ENCODE data around the gene CNOT3.
A peak's percentile ranks its signal among the peaks of the same experiment; 100 is the strongest.
"Not testable (repeated sequence)": the region's sequence is repeated elsewhere in the genome, so short reads cannot be mapped to it uniquely, and the experiment has no call there.

The CNOT3 gene

DNA sequence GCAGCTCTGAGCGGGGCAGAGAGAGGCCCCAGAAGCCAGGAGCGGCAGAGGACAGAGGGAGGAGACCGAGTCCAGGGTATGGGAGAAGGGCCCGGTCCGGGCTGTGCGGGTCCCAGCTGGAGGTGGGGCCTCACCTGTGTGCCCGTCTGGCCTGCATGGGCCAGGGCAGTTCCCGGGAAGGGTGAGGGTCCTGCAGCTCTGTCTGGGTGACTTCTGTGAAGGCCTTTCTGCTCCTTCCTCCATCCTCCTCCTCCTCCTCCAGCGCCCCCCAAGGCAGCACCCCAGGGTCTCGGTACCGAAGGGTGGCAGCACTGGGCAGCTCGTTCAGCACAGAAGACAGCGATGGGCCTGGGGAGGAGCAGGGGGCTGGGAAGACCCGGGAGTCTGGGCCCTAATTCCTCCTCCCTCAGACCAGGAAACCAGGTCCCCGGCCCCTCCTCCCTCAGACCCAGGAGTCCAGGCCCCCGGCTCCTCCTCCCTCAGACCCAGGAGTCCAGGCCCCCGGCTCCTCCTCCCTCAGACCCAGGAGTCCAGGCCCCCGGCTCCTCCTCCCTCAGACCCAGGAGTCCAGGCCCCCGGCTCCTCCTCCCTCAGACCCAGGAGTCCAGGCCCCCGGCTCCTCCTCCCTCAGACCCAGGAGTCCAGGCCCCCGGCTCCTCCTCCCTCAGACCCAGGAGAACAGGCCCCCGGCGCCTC lies 34.3 kb downstream of the CNOT3 start:
- DNase-seq (ENCODE audit: low spot score), result peak; percentile 17

DNA sequence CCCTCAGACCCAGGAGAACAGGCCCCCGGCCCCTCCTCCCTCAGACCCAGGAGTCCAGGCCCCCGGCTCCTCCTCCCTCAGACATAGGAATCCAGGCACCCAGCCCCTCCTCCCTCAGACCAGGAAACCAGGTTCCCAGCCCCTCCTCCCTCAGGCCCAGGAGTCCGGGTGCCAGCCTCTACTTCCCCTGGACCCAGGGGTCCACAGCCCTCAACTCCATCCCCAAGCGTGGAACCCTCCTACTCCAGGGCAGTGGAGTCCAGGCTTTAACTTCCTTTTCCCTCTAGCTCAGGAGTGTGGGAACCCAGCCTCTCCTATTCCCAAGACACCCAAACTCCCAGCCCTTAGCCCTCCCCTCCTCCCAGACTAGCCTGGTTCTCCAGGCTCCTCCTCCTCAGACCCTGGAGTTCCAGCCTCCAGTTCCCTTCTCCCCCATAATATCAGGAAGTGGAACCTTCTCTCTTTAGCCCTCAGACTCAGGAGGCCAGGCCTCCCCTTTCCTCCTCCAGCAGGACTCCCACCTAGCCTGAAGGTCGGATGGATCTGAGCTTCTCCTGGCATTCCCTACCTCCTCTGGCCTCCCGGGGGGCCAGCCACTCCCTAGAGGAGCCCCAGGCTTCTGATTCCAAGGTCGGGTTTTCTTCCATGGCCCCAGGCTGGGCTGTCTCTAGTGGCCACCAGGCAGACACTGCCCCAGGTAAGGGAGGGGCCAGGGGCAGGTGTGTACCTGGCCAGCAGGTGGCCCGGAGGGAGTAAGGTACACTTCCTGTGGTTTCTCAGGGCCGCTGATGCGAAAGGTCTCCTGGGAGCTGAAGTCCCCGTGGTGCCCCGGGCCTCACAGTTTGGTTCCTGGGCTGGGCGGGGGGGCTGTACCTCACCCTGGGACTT lies 35.2 kb downstream of the CNOT3 start, which contains the start of gene TMC4:
Gene TMC4, minus strand, starts transcription at position 690 of the 888 bp plus-strand sequence. Its CDS starts 43 bp downstream, at position 647.
- no peak for DNase-seq (ENCODE audit: low spot score)

DNA sequence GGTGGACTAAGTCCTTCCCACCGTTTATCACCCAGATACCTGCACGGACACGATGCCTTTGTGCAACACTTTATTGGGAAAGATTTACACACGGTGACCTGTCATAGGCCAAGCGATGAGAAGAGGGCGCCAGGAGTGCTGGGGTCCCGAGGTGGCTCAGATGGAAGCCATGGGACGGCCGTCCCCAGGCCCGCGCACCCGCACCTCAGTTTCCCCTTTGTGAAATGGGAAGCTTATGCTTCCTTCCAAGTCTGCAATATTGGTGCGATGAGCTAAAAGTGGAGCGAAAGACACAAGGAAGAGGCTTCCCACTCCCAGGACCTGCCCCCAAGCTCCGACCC lies 35.8 kb downstream of the CNOT3 start:
- no peak for DNase-seq (ENCODE audit: low spot score)

DNA sequence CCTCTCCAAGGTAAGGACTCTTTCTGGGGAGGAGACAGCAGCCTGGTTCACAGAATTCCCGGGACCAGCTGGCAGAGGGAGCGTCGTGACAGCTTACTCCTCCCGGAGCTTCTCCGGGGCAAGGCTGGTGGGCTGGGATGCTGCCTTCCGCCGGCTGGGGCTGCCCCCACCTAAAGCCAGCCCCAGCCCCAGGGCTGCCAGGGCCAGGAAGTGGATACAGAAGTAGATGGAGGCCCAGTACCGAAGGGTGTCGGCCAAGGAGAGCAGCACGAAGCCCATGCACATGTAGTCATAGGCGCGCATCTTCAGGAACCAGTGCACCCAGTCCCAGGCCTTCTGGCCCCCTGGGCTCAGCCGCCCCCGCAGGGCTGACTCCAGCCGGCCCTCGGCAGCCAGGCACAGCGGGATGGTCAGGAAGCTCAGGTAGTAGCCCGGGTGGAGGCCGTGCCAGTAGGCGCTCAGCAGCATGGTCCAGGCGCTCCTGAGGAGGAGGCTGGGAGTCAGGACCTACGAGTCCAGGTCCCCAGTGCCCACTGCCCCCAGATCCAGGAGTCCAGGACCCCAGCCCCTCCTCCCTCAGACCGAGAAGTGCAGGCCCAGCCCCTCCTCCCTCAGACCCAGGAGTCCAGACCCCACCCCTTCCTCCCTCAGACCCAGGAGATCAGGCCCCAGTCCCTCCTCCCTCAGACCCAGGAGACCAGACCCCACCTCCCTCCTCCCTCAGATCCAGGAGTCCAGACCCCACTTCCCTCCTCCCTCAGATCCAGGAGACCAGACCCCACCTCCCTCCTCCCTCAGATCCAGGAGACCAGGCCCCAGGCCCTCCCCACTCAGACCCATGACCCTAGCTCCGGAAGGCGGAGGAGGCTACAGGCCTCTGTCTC lies 36.6 kb downstream of the CNOT3 start:
- no peak for DNase-seq (ENCODE audit: low spot score)

DNA sequence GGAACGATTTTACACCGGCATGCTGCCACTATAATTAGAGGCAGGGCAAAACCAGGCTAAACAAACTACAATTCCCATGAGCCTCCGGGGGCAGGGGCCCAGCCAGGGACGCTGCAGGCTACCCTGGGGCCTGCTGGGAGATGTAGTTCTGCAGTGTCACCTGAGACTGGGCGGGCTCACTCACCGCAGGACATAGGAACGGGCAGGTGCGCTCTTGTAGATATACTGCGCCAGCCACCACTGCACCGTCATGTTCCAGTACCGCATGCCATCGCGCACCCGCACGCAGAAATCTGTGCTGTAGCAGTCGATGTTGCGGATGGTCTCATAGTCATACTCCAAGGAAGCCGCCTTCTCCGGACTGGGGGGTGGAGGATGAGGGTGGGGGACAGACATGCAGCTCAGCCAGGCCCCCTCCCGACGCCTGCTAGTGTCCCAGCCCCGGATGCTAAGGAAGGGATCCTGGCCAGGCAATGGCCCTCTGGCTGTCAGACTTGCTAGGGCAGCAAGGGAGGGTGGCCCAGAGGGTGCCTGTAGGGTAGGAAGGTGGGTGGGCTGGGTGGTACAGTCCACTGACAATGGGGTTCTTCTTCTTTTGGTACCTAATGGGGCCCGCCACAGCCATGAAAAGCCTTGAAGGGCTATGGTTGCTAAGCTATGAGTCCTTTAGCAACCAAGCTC lies 41.2 kb downstream of the CNOT3 start:
- DNase-seq (ENCODE audit: low spot score), result peak; percentile 78

DNA sequence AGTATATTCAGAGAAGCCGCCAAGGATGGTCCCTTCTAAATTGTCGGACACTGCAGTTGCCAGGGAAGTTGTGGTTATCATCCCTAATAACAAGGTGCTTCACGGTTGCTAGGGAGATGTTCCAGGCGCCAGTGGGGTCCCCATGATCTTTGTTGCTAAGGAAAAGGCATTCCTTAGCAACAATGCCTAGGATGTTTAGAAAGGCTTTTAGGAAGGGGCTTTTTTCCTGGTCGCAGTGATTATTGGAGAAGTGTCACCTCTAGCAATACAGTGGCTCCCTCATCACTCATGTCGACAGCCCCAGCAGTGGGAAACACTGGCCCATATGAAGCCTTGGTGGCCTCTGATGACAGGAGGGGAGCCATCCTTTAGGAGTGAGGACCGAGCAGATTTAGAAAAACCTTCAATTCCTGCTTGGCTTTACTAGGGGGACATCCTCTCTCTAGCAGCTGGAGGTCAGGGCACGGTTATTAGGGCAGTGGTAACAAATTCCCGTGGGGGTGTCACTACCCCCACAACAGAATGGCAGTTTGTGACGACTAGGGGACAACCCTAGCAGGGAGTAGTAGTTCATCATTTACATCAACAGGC lies 41.8 kb downstream of the CNOT3 start:
- DNase-seq (ENCODE audit: low spot score), result no peak

DNA sequence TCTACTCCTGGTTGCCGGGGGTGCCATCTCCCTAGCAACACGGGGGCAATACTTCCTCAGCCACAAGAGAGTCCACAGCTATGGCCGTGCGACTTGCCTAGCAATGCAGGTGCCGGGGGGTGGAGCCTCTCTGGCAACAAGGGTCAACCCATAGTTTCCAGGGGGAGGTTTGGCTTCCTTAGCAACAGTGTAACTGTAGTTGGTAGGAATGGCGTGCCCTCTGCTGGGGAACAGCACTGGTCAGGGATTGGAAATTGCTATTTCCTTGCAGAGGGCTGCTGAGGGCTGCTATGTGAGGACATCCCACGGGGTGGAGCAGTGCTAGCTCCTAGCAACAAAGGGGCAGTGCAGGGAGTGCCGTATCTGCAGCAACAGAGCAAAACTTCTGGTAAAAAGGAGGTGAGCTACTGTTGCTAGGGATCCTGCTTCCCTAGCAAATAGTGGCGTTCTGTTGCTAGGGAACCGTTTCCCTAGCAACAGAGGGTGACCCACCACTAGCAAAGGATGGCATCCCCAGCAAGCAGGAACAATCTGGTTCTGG lies 42.4 kb downstream of the CNOT3 start:
- DNase-seq (ENCODE audit: low spot score), result no peak

DNA sequence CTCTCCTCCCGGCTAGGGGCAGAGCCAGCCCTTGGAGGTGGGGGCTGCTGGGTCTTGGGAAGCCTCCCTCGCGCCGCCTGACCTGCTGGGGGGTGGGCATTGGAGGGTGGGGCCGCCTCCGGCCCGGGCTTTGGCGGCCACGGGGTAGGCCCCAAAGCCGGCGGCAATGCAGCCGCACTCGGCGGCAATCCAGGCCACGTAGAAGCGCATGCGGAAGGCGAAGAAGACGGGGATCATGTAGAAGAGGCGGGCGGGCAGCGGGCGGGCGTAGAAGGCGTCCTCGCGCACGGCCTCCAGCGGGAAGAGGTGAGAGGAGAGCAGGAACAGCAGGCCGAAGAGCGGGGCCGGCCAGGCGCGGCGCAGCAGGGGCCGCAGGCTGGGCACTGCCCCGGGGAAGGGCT lies 43.1 kb downstream of the CNOT3 start:
- DNase-seq (ENCODE audit: low spot score), result no peak

DNA sequence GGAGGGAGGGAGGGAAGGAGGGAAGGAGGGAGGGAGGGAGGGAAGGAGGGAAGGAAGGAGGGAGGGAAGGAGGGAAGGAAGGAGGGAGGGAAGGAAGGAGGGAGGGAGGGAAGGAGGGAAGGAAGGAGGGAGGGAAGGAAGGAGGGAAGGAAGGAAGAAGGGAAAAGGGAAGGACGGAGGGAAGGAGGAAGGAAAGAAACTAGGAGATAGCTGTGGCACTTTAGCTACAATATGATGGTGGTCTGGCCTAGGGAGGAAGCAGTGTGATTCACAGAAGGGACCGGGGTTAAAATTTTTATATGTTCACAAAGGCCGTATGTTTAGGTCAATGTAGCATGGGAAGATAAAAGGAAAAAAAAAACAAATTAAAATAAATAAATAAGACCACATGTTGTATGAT lies 44.3 kb downstream of the CNOT3 start:
- not testable (repeated sequence) for DNase-seq (ENCODE audit: low spot score)

DNA sequence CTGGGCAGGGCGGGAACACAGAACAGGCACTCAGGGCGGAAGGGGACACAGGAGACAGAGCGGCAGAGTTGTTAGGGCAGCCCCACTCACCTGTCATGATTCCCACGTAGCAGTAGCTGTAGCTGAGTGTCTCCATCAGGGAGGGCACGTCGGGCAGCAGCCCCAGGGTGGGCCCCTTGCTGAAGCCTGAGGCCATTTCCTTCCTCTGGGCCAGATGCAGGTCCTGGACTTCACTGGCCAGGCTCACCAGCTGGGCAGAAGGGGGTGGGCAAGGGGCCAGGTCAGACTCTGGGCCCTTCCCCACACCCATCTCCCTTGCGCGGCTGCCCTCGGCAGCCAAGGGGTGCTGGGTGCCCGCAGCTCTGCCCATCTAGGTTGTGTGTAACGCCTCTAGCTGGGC lies 45.9 kb downstream of the CNOT3 start:
- DNase-seq (ENCODE audit: low spot score), result no peak

DNA sequence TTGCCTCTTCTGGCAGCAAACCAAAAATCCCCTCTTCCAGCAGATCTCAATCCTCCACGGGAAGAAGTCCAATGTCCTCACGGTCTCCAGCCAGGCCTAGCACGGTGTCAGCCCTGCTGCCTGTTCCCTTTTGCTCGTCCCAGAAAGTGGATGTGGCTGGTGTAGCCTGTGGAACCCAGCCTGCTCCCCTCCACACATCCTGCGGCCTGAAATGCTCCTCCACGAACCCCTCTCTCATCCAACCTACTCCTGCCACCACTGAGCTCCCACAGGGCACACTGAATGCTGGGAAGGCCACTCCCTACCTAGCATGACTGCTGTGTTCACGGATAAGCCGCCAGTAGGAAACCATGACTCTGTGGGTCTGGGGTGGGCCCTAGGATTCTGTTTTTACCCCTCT lies 48.8 kb downstream of the CNOT3 start:
- DNase-seq (ENCODE audit: low spot score), result no peak

DNA sequence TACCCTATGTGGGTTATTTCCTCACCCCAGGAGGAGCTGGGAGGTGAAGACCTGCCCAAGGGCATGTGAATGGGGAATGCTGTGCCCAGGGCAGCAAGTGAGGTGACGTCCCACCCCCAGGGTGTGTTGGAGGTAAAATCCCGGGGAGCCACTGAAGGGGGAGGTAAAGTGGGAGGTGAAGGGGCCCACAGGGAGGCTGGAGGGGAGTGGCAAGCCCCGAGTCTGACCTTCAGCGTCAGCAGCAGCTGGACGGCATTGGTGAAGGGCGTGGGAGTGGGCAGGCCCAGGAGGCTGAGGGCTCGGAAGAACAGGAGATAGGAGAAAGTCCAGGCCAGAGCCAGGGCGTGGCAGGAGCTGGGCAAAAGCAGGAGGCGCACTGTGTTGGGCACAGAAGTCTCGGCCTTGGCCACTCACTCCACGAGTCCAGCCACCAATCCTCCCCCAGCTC lies 49.4 kb downstream of the CNOT3 start:
- no peak for DNase-seq (ENCODE audit: low spot score)

DNA sequence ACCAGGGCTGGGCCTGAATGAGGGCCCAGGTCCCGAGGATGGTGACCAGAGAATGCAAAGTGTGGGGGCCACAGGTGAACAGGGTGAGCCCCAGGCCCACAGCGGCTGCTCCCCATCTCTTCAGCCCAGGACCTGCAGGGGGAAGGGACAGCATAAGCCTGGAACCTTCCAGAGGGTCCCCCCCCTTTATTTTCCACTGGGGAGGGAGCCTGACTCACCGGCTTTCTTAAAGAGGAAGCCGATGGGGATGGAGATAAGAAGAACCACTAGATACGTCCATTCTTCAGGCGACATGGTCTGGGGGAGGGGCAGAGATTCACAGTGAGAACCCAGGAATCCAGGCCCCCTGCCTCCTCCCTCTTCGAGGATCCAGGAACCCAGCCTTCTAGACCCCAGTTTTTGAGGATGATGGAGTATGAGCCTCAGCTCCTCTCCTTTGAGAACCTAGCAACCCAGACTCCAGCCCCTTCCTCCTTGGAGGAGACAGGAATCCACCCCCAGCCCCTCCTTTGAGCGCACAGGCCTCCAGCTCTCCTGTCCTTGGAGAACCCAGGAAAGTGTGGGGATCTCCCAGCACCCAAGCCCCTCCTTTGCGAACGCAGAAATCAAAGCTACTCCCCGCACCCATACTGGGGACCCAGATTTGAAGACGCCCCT lies 50.8 kb downstream of the CNOT3 start:
- DNase-seq (ENCODE audit: low spot score), result no peak

DNA sequence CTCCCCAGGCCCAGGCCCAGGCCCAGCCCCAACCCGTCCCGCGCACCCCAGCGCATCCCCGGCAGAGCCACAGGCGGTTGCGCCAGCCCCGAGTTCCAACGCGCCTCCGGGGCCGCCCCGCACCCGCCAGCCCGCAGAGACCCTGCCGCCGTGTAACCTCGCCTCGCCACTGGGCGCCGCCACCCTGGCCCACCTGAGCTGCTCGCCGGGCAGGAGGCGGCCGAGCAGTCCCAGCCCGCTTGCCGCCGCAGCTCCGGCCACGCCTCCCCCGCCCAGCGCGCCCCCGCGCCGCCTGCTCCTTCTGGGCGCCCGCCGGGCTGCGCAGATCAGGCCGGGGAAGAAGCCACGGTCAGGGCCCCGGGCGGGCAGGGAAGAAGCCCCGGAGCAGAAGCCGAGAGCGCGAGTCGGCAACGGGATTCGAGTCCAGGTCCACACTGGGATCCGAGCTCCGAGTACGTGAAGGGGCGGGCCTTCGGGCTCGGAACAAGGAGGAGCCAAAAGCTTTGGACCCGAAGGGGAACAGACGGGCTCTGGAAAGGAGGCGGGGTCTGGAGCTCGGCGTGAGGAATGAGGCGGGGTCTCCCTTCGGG lies 51.7 kb downstream of the CNOT3 start, which contains the start of gene MBOAT7:
Gene MBOAT7, minus strand, starts transcription at position 436 of the 590 bp plus-strand sequence. CDS start 1,072 bp downstream, outside the sequence.
- peak; percentile 91 for DNase-seq (ENCODE audit: low spot score)

DNA sequence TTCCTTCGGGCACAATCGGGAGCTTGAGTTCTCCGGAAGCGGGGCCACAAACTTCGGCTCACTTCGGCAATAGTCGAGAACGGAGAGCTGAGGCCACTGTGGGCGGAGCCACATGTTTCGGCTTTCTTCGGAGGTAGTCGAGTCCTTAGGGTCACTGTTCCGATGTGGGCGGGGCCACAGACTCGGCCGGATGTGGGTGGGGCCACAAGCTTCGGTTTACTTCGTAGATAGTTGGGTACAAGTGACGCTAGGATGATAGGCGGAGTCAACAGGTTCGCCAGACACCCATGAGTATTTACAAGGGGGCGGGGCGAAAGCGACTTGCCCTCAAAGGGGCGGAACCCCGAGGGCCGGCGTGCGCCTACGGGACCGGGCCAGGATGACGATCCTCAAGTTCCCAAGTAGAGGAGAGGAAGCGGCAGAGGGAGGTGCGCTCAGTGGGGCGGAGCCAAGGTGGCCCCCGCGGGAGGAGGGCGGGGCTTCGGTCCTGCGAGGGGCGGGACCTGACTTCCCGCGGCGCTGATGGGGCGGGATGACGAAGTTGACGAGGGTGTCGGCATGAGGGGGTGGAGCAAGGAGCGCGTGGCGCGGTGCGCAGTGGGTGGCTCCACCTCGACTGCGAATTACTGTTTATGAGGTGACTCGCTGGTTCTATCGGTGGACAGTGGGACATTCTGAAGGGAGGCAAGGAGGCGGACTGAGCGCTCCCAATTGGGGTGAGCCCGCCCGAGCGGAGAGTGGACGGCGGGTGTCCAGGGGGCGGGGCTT lies 52.4 kb downstream of the CNOT3 start:
- peak; percentile 85 for DNase-seq (ENCODE audit: low spot score)

DNA sequence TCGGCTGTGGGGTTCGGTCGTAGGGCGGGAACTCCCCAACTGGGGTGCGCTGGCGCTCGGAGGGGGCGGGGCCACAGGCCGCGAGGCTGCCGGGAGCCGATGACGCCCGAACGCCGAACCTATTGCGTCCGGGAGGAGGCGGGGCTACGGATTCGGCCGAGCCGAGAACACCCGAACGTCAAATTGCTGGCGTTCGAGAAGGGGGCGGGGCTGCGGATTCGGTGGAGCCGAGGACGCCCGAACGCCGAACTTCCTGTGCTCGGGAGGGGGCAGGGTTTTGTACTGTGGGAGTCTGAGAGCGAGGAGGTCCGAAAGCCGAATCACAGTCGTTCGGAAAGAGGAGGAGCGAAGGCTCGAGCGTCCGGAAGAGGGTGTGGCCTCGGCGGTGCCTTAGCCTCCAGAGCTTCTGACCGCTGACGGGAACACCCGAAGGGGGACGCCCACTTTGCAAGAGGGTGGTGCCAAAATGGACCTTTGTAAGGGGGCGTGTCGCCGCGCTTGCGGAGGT lies 53.0 kb downstream of the CNOT3 start:
- peak; percentile 86 for DNase-seq (ENCODE audit: low spot score)

DNA sequence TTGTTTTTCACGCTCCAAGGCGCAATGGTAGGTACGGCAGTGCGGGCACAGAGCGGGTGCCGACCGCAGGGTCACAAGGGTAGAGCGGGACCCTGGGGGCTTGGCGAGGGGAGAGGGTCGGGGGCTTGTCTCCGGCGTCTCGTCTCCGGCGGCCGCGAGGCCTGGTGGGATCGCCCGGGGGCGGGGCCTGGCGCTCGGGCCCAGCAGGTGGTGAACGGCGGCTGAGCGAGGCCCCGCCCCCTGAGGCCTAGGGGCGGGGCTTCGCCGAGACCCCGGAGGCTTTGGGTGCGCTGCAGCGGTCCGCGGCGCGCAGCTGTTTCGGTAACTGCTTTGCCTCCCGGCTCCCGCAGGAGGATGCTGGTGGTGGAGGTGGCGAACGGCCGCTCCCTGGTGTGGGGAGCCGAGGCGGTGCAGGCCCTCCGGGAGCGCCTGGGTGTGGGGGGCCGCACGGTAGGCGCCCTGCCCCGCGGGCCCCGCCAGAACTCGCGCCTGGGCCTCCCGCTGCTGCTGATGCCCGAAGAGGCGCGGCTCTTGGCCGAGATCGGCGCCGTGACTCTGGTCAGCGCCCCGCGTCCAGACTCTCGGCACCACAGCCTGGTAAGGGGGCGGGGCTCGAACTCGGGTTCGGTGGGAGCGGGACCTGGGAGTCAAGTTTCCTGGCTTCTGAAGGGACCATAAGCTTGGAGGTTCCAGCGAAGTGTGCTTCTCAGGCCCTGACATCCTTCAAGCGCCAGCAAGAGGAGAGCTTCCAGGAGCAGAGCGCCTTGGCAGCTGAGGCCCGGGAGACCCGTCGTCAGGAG lies 53.6 kb downstream of the CNOT3 start, which contains the start of gene TSEN34:
Gene TSEN34, plus strand, starts transcription at position 298 of the 800 bp plus-strand sequence. Its CDS starts 57 bp downstream, at position 355.
- peak; percentile 92 for DNase-seq (ENCODE audit: low spot score)
